GM21528 (cell line): ENCODE data around the gene URI1.

ENCODE experiments used
- ATAC-seq: cut with Tn5 transposase; IDR thresholded peaks from one replicate; pipeline ENCODE4 v1.9.1; 2021; ENCODE audit warnings: mild to moderate bottlenecking, moderate library complexity; ENCODE audit not compliant: unreplicated experiment, low FRiP score

Gene URI1

GRCh38 chr19:30052122-30053075, 110.4 kb downstream of the URI1 start:
- no peak for ATAC-seq

GRCh38 chr19:30053558-30053957, 111.5 kb downstream of the URI1 start:
- ATAC-seq: no peak

DNA sequence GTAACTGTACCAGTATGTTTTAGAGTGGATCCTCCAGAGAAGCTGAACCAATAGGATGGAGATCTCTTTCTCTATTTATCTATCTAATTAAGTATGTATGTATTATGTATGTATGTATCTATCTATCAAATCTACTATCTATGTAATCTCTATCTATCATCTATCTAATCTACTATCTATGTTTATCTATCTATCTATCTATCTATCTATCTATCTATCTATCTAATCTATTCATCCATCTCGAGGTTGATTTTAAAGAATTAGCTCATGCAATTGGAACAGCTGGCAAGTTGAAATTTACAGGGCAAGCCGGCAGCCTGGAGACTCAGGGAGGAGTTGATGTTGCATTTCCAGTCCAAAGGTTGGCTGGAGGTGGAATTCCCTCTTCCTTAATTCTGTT, 112.2 kb downstream of the URI1 start:
- no peak for ATAC-seq

- ATAC-seq: no peak
These were observed 114.5 kb downstream of the URI1 start for GRCh38 chr19:30056580-30056979.

DNA sequence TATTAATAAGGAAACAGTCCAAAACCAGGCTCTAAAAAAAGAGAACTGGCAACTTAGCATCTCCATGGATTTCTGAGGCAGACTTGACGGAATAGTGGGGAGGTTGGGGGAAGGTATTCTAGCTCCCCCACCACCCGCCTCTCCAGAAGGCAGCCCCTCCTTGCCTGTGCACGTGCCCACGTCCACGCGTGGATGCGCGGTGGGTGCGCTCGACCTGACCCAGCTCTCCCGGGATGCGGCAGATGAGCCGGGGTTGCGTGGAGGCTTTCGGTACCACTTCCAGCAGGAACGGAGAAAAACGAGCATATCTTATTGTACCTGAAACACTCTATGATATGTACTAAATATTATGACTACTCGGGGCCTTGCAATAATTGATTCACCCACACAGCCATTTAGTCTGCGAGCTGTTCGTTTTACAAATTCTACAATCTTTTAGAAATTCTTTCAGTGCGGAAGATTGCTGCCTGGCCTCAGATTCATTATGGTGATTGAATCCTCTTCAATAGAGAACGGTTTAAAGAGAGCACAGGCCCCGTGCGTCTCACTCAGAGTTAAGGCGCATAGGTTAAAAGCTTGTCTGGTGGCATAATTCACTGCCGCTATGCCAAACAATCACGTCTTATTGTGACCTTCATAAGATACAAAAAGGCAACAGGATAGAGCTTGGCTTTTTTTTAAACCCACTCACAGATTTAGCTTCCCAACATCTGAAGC, 117.9 kb downstream of the URI1 start:
- no peak for ATAC-seq

- no peak for ATAC-seq
These were observed 118.6 kb downstream of the URI1 start for GRCh38 chr19:30060531-30061222.

DNA sequence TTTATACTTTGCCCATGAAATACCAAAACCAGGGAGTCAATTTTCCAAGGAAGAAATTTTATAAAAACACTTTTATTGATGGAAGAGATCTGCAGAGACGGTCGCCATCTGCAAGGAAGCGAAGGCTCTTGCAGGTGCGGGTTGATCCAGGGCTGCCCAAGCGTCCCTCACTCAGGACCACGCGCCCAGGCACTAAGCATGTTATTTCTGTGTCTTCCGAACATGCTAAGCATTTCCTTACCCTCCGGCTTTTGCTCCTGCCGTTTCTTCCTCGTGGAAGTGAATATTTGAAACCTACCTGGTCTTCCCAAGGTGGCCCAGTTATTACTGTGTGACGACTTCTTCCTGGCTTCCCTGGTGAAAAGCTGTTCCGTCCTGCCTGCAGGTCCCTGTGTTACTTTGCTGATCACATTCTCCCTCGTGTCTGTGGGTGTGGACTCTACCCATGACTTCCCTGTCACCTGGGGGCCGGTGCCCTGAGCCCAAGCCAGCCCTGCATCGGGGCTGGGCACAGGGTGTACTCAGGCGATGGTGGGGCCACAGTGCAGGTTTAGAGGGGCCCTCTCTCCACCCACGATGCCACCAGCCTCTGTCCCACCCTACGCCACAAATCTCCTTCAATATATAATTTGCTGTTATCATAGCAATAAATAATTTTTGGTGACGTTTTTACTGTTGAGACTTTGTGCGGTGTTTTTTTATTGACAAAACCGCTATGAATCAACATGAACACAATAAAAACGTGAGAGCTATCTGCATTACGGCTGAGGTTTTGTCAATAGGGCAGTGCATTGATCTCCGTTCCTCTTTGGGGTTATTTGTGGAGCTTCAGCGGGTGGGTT, 119.4 kb downstream of the URI1 start:
- no peak for ATAC-seq

DNA sequence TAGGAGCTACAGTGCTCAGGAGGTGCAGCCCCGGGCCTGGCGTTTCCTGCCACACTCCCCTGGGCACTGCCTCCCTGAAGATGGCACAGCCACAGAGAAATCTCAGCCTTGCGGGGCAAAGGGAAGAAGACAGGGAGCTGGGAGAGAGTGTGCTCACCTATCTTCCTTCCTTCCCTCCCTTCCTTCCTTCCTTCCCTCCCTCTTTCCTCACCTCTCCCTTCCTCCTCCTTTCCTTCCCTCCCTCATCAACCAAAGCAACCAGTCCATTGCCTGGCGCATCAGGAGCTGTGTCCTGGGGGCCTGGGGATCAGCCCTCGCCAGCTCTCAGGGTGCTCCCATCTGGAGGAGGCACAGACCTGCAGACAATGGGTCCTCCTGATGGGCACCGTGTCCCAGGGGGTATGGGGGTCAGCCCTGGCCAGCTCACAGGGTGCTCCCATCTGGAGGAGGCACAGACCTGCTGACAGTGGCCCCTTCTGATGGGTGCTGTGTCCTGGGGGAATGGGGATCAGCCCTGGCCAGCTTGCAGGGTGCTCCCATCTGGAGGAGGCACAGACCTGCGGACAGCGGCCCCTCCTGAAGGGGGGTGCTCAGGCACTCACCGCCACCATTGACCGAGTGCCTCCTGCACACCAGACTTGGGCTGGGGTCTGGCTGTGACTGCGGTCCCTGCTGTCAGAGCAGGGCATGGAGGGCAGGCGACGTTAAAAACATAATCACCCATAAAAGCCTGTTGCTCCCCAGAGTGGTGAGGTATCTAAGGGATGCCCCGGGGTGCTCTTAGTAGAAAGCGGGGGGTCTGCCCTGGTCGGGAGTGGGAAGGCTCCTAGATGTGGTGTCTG, 120.2 kb downstream of the URI1 start:
- no peak for ATAC-seq

- no peak for ATAC-seq
These were observed 121.0 kb downstream of the URI1 start for GRCh38 chr19:30062907-30063649.

GRCh38 chr19:30063650-30064347, 121.8 kb downstream of the URI1 start:
- ATAC-seq: no peak

DNA sequence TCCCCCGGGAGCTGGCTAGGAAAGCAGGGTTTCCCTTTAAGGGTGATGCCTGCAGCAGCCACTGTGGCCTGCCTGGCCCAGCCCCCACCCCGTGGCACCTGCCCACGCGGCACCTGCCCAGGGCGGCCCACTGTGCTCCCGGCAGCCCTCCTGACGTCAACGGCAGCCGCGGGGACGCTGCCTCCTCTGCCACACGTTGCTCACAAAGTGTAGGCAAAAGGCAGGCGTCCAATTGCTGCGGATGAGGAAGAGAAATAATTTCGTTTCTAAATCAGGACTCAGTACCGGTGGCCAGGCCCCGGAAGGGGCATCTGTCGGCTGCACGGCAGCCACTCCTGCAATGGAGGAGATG, 122.3 kb downstream of the URI1 start:
- ATAC-seq: no peak

GRCh38 chr19:30064771-30065494, 122.9 kb downstream of the URI1 start:
- ATAC-seq: no peak

GRCh38 chr19:30065680-30066606, 123.9 kb downstream of the URI1 start:
- no peak for ATAC-seq
